Ovary (tissue), 9 donors: ENCODE results near the gene SLC15A3. TPM values are rescaled to one million over a fixed set of nuclear protein-coding genes. Genes with fewer than 3 reads are reported as not detected.

Experiments
- DNase-seq, 5 donors: peaks; one replicate each; pipeline ENCODE4 v3.0.0-alpha.2; 2019 to 2020
- H3K27ac ChIP-seq, 2 donors: fragments of 200-600 bp; one replicate each; pipeline versions ENCODE4 v1.5.1 to v1.8.0; 2019 to 2022
- H3K27me3 ChIP-seq: fragments of 200-600 bp; one replicate; pipeline ENCODE4 v1.8.0; 2022
- H3K36me3 ChIP-seq: fragments of 200-600 bp; sonication (generic); one replicate; pipeline ENCODE4 v1.5.1; 2019
- H3K4me1 ChIP-seq: one replicate; pipeline ENCODE4 v1.8.1; 2013; ENCODE audit warnings: mild to moderate bottlenecking, moderate library complexity; ENCODE audit not compliant: insufficient read depth
- H3K4me3 ChIP-seq: fragments of 200-600 bp; sonication (generic); one replicate; pipeline ENCODE4 v1.5.1; 2017
- H3K9me3 ChIP-seq, 2 donors: fragments of 200-600 bp in 1 of 2; sonication (generic) in 1 of 2; one replicate each; pipeline versions ENCODE4 v1.5.1 to v1.8.1; 2013 to 2019; ENCODE audit warnings: mild to moderate bottlenecking in 1 of 2, moderate library complexity in 1 of 2
- CTCF ChIP-seq, 3 donors: fragments of 450-650 bp in 2 of 3; fragments of 200-600 bp in 1 of 3; IDR thresholded peaks; one replicate each; pipeline versions ENCODE4 v1.5.1 to v1.8.0; 2016 to 2022; ENCODE audit warnings: antibody characterized with exemption in 3 of 3, mild to moderate bottlenecking in 1 of 3
- EP300 ChIP-seq: sonication (generic); formaldehyde crosslinking; IDR thresholded peaks from one replicate; pipeline ENCODE4 v1.6.1; 2017; ENCODE audit warnings: antibody characterized with exemption
- POLR2A ChIP-seq: fragments of 450-650 bp; IDR thresholded peaks from one replicate; pipeline ENCODE4 v1.6.1; 2017; ENCODE audit warnings: antibody characterized with exemption, mild to moderate bottlenecking, moderate library complexity
- WGBS, 3 donors: extraction: QIAGEN DNeasy Blood & Tissue Kit in 1 of 3; methylation state at CpG; one replicate each; pipeline versions ENCODE4 v1.1.5 to v1.1.7; 2013 to 2017; 5-methylcytosine and 5-hydroxymethylcytosine counted together
- intact Hi-C, 4 donors: fragments of 100-400 bp; cut with DNase I; formaldehyde crosslinking; loops; one replicate each; pipeline versions ENCODE4 v1.11.0 to v1.15.1; 2022 to 2023
- polyA plus RNA-seq, 2 donors: library from polyadenylated mRNA; stranded (reverse); fragments of 200-250 nt in 1 of 2; fragments of 350-450 nt in 1 of 2; fragmentation: Illumina TruSeq in 1 of 2; extraction: RNeasy Lipid Tissue Mini Kit (QIAGEN cat#74804) in 1 of 2; gene quantifications; one replicate each; pipeline ENCODE4 v1.2.3, GENCODE V29; 2013 to 2014
- total RNA-seq, 7 donors: library from RNA; depleted of rRNA in 2 of 7; stranded (reverse); fragments of >200 nt in 2 of 7; fragmentation: NEBNext Ultra II Directional in 3 of 7; extraction: Animal tissue kit (Norgen Biotek cat#: 25700) in 3 of 7; gene quantifications; one replicate each; pipeline versions ENCODE4 v1.1.0 to v1.2.4, GENCODE V29; 2016 to 2023
- donor health status: DM: no; HTN: no; CAD: no; lungs with moderate emphysema.
- donor health status: DM: no; HTN: no; CAD: no.
- donor health status: Bipolar disorder and iron deficiency.
- donor health status: DM: yes; HTN: yes; CAD: no.
- donor health status: DM: no; HTN: no; CAD: no.
- donor health status: DM: yes; HTN: yes; CAD: no.

The SLC15A3 gene
- total and polyA plus RNA-seq, 9 donors = 25.3 to 55.8 (median 38.9) TPM

- Histone ChIP-seq H3K36me3 (no peaks in the 10 kb centered on the region), H3K4me3 (no peak overlapping the region), H3K27me3 (no peaks in the 10 kb centered on the region), H3K4me1 (peaks cover 9% of the 10 kb centered on the region), H3K27ac (no peak overlapping the region), H3K9me3 (no peaks in the 10 kb centered on the region)
- no peak for TF ChIP-seq POLR2A
- no peak for TF ChIP-seq CTCF (IDR thresholded peaks at IDR 0.05)
- TF ChIP-seq EP300 = no peak
- no peak for DNase-seq
- intact Hi-C loops = no loop called here
- WGBS, 3 donors = 39 to 41% (median 41%) methylated on average over 6 of the region's 6 CpGs
These were observed 46.9 kb downstream of the SLC15A3 start for GRCh38 chr11:60905047-60905446.

GRCh38 chr11:60902625-60903024, 49.4 kb downstream of the SLC15A3 start:
- H3K27me3 ChIP-seq = no peaks in the 10 kb centered on the region
- intact Hi-C loops = loop anchor here in 1 of 4 donors (5.0 kb wide), 2 partner anchors 70 to 125 kb away; no protein-coding TSS in a partner anchor
- peaks cover 9% of the 10 kb centered on the region for H3K4me1 ChIP-seq
- H3K9me3 ChIP-seq = no peaks in the 10 kb centered on the region
- no peak for TF ChIP-seq EP300
- TF ChIP-seq POLR2A = no peak
- TF ChIP-seq CTCF (IDR thresholded peaks at IDR 0.05) = no peak
- no peak overlapping the region for H3K27ac ChIP-seq
- no peak for DNase-seq
- H3K4me3 ChIP-seq = no peak overlapping the region
- no peaks in the 10 kb centered on the region for H3K36me3 ChIP-seq
- WGBS, 3 donors = 85 to 93% (median 88%) methylated on average over 11 of the region's 11 CpGs

- TF ChIP-seq EP300 = no peak
- TF ChIP-seq CTCF (IDR thresholded peaks at IDR 0.05) = no peak
- no peak for TF ChIP-seq POLR2A
- 53 to 63% (median 57%) methylated on average over 13 of the region's 13 CpGs for WGBS, 3 donors
- no peak overlapping the region for H3K27ac ChIP-seq
- DNase-seq = no peak
- no peaks in the 10 kb centered on the region for H3K27me3 ChIP-seq
- no peak overlapping the region for H3K4me3 ChIP-seq
- H3K9me3 ChIP-seq = no peaks in the 10 kb centered on the region
- peaks cover 7% of the 10 kb centered on the region for H3K4me1 ChIP-seq
- intact Hi-C loops = loop anchor here in 1 of 4 donors (5.0 kb wide), 2 partner anchors 69 to 124 kb away; no protein-coding TSS in a partner anchor
- H3K36me3 ChIP-seq = no peaks in the 10 kb centered on the region
These were observed 51.1 kb downstream of the SLC15A3 start for GRCh38 chr11:60900673-60901404.

GRCh38 chr11:60899977-60900376, 52.0 kb downstream of the SLC15A3 start:
- intact Hi-C loops = loop anchor here (5.0 to 10.0 kb wide), 5 partner anchors 55 to 193 kb away; partner anchors contain the start of genes CCDC86 (in 1 of the 4) and MS4A10 (in 1 of the 4)
- 63 to 74% (median 73%) methylated on average over 4 of the region's 4 CpGs for WGBS, 3 donors
- Histone ChIP-seq H3K27ac (no peak overlapping the region), H3K36me3 (no peaks in the 10 kb centered on the region), H3K9me3 (no peaks in the 10 kb centered on the region), H3K4me1 (peaks cover 3% of the 10 kb centered on the region), H3K4me3 (no peak overlapping the region), H3K27me3 (no peaks in the 10 kb centered on the region)
- TF ChIP-seq CTCF (IDR thresholded peaks at IDR 0.05) (no peak), EP300 (no peak), POLR2A (no peak)
- DNase-seq = no peak
